ENCODE results near the gene GSTT4. TPM values are rescaled to one million over a fixed set of nuclear protein-coding genes. Genes with fewer than 3 reads are reported as not detected.
A peak's percentile ranks its signal among the peaks of the same experiment; 100 is the strongest.

Gene GSTT4
- total RNA-seq, 1 experiment from 2014 or later, result not detected

DNA sequence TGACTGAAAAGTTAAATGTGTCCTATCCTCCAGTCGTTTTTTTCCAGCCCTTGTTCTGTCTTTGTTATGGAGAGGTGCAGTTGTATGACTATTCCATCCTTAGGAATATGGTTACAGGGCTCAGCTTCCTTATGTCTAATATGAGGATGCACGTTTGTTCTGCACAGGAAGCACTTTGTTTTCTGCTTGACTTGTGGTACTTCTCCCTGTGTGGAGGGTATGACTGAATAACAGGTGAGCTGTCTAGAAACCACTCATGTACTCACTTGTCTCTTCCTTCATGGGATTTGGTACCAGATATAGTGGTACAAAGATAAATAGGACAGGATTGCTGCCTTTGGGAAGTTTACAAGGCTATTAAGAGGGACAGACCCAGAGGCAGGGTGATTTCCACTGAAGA is 23.3 kb upstream of the GSTT4 start:
- Histone ChIP-seq H3K27me3 (ENCODE audit: insufficient read depth, low read length) (no peaks in the 10 kb centered on the region), H3K27ac (ENCODE audit: insufficient read length, low read depth, low read length) (no peak overlapping the region), H2AK5ac (ENCODE audit: insufficient read length, low read length) (no peak overlapping the region), H3K79me1 (ENCODE audit: insufficient read depth, low read depth, low read length, poor library complexity, severe bottlenecking) (peaks cover 3% of the 10 kb centered on the region), H4K20me1 (ENCODE audit: control insufficient read depth, insufficient read depth, insufficient read length) (no peaks in the 10 kb centered on the region), H3K4me1 (ENCODE audit: insufficient read depth, low read length) (no peaks in the 10 kb centered on the region), H3K23me2 (ENCODE audit: insufficient read length, low read depth, low read length, poor library complexity, severe bottlenecking) (no peaks in the 10 kb centered on the region), H2BK12ac (ENCODE audit: insufficient read length, low read depth, low read length) (no peak overlapping the region), H2BK20ac (ENCODE audit: low read depth, low read length, poor library complexity, severe bottlenecking) (no peak overlapping the region), H2AFZ (ENCODE audit: low read length) (no peak overlapping the region), H3K4ac (ENCODE audit: low read depth, low read length) (no peak overlapping the region), H2BK15ac (ENCODE audit: low read depth, low read length) (no peak overlapping the region), H4K8ac (replicated peaks; ENCODE audit: insufficient read length, low read depth, low read length) (no peak overlapping the region), H4K91ac (ENCODE audit: insufficient read length, low read depth, low read length) (no peak overlapping the region), H3K23ac (ENCODE audit: insufficient read length, low read depth, low read length) (no peak overlapping the region), H3K79me2 (ENCODE audit: insufficient read depth, low read length) (peaks cover 5% of the 10 kb centered on the region; the same call in 1 of the 2 replicates), H3K18ac (ENCODE audit: insufficient read length, low read depth, low read length) (no peak overlapping the region), H3T11ph (ENCODE audit: low read length) (no peak overlapping the region), H4K5ac (ENCODE audit: insufficient read length, low read depth, low read length) (peak overlapping the region; percentile 85), H3K14ac (ENCODE audit: insufficient read depth, low read length) (no peak overlapping the region), H2BK5ac (ENCODE audit: insufficient read length, low read length) (peak overlapping the region; percentile 69), H3K4me2 (ENCODE audit: insufficient read depth, insufficient read length, low read length) (no peak overlapping the region), H2BK120ac (ENCODE audit: low read depth, low read length, poor library complexity, severe bottlenecking) (no peak overlapping the region), H3K56ac (ENCODE audit: insufficient read length, low read depth, low read length) (no peak overlapping the region), H3K9ac (ENCODE audit: extremely low read depth, insufficient read length, low read length) (no peak overlapping the region), H3K9me3 (ENCODE audit: control insufficient read depth, low read depth, low read length) (no peaks in the 10 kb centered on the region)
- H3K27ac Mint-ChIP-seq, result peak overlapping the region in 1 of 3 experiments; percentile 51; a peak in 1 of 7 replicates
- no peak for DNase-seq
- TF ChIP-seq CTCF (conservative IDR thresholded peaks at IDR 0.05), result no peak
- no peaks in the 10 kb centered on the region for H3K27me3 Mint-ChIP-seq (ENCODE audit: low read depth)
- H3K9me3 Mint-ChIP-seq, result peaks cover 0 to 3% of the 10 kb centered on the region in 2 experiments; a peak in 3 of 5 replicates
- peaks cover 0 to 3% (median 0%) of the 10 kb centered on the region in 3 experiments; a peak in 2 of 7 replicates for H3K36me3 Mint-ChIP-seq (ENCODE audit: insufficient read depth in 1 of 3, low read depth in 3 of 3)
- peaks cover 6 to 14% of the 10 kb centered on the region in 2 experiments; a peak in 3 of 4 replicates for H3K4me1 Mint-ChIP-seq
- WGBS (ENCODE audit: extremely low coverage, insufficient read length, low lambda C conversion rate), result no CpG with 5 or more reads among the region's 2 CpGs
- H3K4me3 Mint-ChIP-seq, result no peak overlapping the region
